Neural crest cell (in vitro differentiated cells): ENCODE results near the gene SCO1. TPM values are rescaled to one million over a fixed set of nuclear protein-coding genes. Genes with fewer than 3 reads are reported as not detected.

ENCODE experiments used
- DNase-seq: peaks from one replicate; pipeline ENCODE4 v3.0.0; 2021; ENCODE audit warnings: low read depth, mixed read lengths, low spot score
- H3K27ac Mint-ChIP-seq: one replicate; pipeline ENCODE4 v1.8.0; 2021; ENCODE audit warnings: mild to moderate bottlenecking, mixed read lengths; ENCODE audit not compliant: unreplicated experiment
- H3K27me3 Mint-ChIP-seq: 2 replicates; pipeline ENCODE4 v1.8.0; 2021; ENCODE audit warnings: low read depth, mild to moderate bottlenecking, mixed read lengths
- H3K36me3 Mint-ChIP-seq: 2 replicates; pipeline ENCODE4 v1.8.0; 2021; ENCODE audit warnings: low read depth, mild to moderate bottlenecking, mixed read lengths
- H3K4me1 Mint-ChIP-seq: 2 replicates; pipeline ENCODE4 v1.8.0; 2021; ENCODE audit warnings: mixed read lengths
- H3K4me3 Mint-ChIP-seq: one replicate; pipeline ENCODE4 v1.8.0; 2021; ENCODE audit warnings: mild to moderate bottlenecking, mixed read lengths
- H3K9me3 Mint-ChIP-seq: 2 replicates; pipeline ENCODE4 v1.8.0; 2021; ENCODE audit warnings: mixed read lengths
- total RNA-seq: library from RNA; stranded (reverse); gene quantifications from 2 replicates; pipeline ENCODE4 v1.2.1, GENCODE V29; 2021
- TF ChIP-seq, protein P1 (sequence below): fragments of 200-600 bp; sonication (generic); conservative IDR thresholded peaks from 2 replicates; pipeline ENCODE4 v1.5.0; 2021; ENCODE audit warnings: antibody characterized with exemption, mild to moderate bottlenecking

The SCO1 gene
- total RNA-seq, 1 donor from 2014 or later, result 36.2 TPM

DNA sequence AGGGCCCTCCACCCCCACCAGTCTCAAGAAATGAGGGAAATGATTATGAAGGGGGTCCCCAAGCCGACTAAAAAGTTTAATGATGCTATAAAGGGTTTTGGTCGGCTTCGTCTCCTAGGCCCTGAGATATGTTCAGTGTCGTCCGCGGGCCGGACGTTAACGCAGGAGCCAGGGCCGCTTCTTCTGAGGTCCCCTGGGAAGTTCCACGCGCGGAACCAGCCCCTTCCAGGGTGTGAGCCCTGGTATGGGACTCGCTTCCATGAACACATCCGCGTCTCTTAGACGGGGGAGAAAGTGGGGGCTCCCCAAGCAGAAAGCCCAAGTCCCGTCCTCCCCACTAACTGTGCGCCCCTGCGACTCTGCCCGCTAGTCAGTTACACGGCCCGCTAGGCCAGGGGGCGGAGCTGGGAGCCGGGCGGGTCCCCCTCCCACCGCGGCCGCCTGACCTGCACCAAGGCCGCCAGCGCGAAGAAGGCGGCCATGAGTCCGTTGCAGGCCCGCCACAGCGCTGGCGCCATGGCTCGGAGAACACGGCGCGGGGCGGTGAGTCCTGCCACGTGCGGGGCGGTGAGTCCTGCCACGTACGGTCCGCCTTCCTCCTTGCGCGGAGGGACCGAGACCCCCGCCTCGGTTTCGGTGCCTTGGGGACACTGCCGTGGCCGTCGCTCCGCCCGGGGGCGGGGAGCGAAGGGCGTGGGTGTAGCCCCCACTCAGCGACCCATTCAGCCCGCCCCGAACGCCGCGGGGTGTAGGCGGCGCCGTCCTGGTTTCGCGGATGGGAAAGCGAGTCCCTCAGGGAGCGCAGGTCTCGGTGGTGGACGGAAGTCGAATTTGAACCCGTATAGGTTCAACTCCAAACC lies 32.2 kb upstream of the SCO1 start, which contains the start of gene TMEM220:
TMEM220 (minus strand) TSS at position 690 of the 860 bp plus-strand sequence; CDS start at position 518, 172 bp downstream.
- TF ChIP-seq, protein P1, sequence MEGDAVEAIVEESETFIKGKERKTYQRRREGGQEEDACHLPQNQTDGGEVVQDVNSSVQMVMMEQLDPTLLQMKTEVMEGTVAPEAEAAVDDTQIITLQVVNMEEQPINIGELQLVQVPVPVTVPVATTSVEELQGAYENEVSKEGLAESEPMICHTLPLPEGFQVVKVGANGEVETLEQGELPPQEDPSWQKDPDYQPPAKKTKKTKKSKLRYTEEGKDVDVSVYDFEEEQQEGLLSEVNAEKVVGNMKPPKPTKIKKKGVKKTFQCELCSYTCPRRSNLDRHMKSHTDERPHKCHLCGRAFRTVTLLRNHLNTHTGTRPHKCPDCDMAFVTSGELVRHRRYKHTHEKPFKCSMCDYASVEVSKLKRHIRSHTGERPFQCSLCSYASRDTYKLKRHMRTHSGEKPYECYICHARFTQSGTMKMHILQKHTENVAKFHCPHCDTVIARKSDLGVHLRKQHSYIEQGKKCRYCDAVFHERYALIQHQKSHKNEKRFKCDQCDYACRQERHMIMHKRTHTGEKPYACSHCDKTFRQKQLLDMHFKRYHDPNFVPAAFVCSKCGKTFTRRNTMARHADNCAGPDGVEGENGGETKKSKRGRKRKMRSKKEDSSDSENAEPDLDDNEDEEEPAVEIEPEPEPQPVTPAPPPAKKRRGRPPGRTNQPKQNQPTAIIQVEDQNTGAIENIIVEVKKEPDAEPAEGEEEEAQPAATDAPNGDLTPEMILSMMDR, result peak; percentile 13
- Mint-ChIP-seq H3K9me3 (no peaks in the 10 kb centered on the region), H3K27ac (peak within 1 kb of the TSS; percentile 93), H3K36me3 (no peaks in the 10 kb centered on the region), H3K27me3 (no peaks in the 10 kb centered on the region), H3K4me3 (peak within 1 kb of the TSS; percentile 95), H3K4me1 (peaks cover 21% of the 10 kb centered on the region)
- peak; percentile 72 for DNase-seq

DNA sequence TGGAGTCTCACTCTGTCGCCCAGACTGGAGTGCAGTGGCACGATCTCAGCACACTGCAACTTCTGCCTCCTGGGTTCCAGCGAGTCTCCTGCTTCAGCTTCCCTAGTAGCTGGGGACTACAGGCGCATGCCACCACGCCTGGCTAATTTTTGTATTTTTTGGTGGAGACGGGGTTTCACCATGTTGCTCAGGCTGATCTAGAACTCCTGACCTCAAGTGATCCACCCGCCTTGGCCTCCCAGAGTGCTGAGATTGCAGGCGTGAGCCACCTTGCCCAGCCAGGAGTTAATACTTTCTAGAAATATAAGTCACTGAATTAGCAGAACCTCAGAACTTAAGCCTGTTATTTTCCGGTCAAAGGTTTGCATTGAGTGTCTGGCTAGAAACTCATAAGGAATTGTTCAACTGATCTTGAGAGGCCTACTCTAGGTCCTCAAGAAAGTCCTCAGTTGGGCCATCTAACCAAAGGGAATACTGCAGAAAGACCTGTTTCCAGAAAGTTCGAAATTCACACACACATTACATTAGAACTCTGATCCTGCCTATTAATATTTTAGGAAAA lies 31.1 kb upstream of the SCO1 start:
- H3K27me3 Mint-ChIP-seq, result no peaks in the 10 kb centered on the region
- H3K27ac Mint-ChIP-seq, result no peak overlapping the region
- TF ChIP-seq, protein P1, result no peak
- H3K4me1 Mint-ChIP-seq, result peaks cover 21% of the 10 kb centered on the region
- peak overlapping the region; percentile 86 for H3K4me3 Mint-ChIP-seq
- no peak for DNase-seq
- no peaks in the 10 kb centered on the region for H3K36me3 Mint-ChIP-seq
- H3K9me3 Mint-ChIP-seq, result no peaks in the 10 kb centered on the region

DNA sequence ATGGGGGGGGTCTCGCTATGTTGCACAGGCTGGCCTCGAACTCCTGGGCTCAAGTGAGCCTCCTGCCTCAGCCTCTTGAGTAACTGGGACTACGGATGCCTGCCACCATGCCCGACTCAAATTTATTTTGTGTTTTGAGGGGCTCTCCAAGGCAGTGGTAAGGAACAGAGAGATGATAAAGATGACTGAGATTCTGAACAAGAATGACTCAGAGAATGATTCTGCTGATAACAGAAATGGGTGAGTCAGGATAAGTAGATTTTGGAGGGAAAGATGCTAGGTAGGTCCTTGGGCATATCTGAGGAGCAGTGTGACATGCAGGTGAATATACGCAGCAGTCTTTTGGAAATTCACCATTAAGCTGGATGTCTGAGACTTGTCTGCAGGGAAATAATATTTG lies 29.9 kb upstream of the SCO1 start:
- Mint-ChIP-seq H3K4me3 (peak overlapping the region; percentile 61), H3K36me3 (no peaks in the 10 kb centered on the region)

DNA sequence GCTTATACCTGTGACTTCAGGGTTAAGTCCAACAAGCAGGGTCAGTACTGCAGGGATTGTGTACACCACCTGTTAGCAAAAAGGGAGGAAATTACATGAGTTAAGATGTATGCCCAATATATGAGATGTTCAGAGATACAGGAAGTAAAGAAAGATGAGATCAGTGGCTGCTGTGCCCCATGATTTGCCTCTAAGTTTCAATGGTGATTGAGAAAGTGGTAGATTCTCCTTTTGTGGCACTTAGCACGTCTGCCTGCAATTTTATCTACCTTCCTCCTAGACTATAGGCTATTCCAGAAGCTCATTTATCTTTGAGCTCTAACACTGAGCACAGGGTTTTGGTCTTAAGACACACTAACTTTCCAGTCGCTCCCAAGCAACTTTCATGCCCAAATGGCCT lies 28.9 kb upstream of the SCO1 start:
- TF ChIP-seq, protein P1, result no peak
- H3K4me3 Mint-ChIP-seq, result no peak overlapping the region
- no peaks in the 10 kb centered on the region for H3K9me3 Mint-ChIP-seq
- H3K27ac Mint-ChIP-seq, result no peak overlapping the region
- no peaks in the 10 kb centered on the region for H3K36me3 Mint-ChIP-seq
- peaks cover 12% of the 10 kb centered on the region for H3K4me1 Mint-ChIP-seq
- no peak for DNase-seq
- no peaks in the 10 kb centered on the region for H3K27me3 Mint-ChIP-seq

More for the DNA sequence above, 29.9 kb upstream of the SCO1 start:
- Mint-ChIP-seq H3K9me3 (no peaks in the 10 kb centered on the region), H3K27ac (no peak overlapping the region), H3K27me3 (no peaks in the 10 kb centered on the region), H3K4me1 (peaks cover 16% of the 10 kb centered on the region)
- TF ChIP-seq, protein P1, result no peak
- DNase-seq, result no peak

DNA sequence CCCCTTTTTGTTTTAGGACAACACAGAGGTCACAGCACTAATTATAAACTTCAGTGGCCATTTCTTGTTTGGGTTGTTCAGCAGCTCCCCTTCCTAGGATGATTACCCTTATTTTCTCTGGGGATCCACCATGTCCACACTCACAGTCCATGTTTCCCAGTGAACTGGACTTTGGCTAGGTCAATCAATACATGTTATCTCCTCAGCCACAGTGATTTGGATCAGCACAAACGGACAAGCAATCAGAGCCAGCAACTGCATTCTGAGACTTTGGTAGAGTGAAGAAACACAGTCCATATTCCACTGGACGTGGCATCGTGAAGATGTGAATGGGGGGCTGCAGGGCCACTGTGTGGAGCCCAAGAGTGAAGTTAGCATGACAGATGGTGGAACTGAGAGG lies 27.9 kb upstream of the SCO1 start:
- Mint-ChIP-seq H3K4me1 (peaks cover 4% of the 10 kb centered on the region), H3K9me3 (no peaks in the 10 kb centered on the region)

More for the DNA sequence above, 27.9 kb upstream of the SCO1 start:
- no peak for DNase-seq
- TF ChIP-seq, protein P1, result no peak
- Mint-ChIP-seq H3K27me3 (no peaks in the 10 kb centered on the region), H3K36me3 (no peaks in the 10 kb centered on the region), H3K4me3 (no peak overlapping the region), H3K27ac (no peak overlapping the region)
